GM12891 (cell line): Measurements from ENCODE around the gene IGFBP6.

ENCODE experiments used
- PAX5 ChIP-seq: IDR thresholded peaks from 2 replicates; pipeline ENCODE4 v1.6.1; 2011; ENCODE audit warnings: low read length, moderate library complexity, mild to moderate bottlenecking; ENCODE audit not compliant: insufficient read depth, severe bottlenecking
- POLR2A ChIP-seq: IDR thresholded peaks from 2 replicates; pipeline ENCODE4 v1.6.1; 2011; ENCODE audit warnings: low read depth, low read length, control low read depth
- POLR2AphosphoS5 ChIP-seq: IDR thresholded peaks from 2 replicates; pipeline ENCODE4 v1.6.1; 2011; ENCODE audit warnings: low read depth, low read length, control low read depth
- SPI1 ChIP-seq: IDR thresholded peaks from 2 replicates; pipeline ENCODE4 v1.6.1; 2011; ENCODE audit warnings: low read depth, low read length, control low read depth
- TAF1 ChIP-seq: IDR thresholded peaks from 2 replicates; pipeline ENCODE4 v1.6.1; 2011; ENCODE audit warnings: low read depth, low read length, control low read depth

DNA sequence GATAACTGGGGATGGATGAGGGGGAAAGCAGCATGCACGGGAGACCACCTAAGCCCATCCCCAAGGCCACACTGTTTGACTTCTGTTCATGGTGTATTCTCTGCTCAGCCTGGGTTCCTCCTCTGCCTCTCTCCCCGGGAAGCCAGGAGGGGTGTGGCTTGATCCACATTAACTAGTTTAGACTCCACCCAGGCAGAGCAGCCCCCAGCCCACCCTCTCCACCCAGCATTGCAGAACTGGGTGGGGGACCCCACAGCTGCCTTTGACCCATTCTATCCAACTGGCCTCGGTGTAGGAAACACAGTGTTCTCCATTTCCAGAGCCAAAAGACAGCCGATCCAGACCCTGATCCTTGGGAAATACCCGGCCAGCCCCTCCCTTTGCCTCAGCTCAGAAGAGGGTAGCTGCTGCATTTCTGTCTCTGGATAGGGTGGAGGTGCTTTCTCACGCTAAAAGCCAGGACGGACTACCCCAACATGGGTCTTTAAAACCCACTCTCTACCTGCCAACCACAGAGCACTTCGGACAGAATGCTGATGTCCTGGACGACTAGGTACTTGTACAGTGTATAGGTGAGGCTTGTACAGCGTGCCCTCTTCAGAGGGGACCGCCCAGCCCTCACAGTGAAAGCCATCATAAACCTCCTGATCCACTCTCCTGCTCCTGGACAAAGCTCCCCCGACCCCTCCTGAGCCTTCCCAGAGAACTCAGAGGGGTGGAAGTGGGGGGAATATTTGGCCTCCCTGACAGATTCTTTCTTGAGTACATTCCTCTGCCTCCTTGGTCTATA is 27.7 kb upstream of the IGFBP6 start:
- no peak for TF ChIP-seq POLR2AphosphoS5
- no peak for TF ChIP-seq POLR2A
- TF ChIP-seq TAF1 = no peak
- TF ChIP-seq SPI1 = no peak
- no peak for TF ChIP-seq PAX5
